HG03558 (cell line): ENCODE data around the gene CPT1B.
A peak's percentile ranks its signal among the peaks of the same experiment; 100 is the strongest.

Experiments
- ATAC-seq: cut with Tn5 transposase; IDR thresholded peaks from one replicate; pipeline ENCODE4 v1.9.1; 2021; ENCODE audit warnings: moderate number of reproducible peaks; ENCODE audit not compliant: unreplicated experiment; ENCODE audit errors: extremely low read depth

Gene CPT1B

DNA sequence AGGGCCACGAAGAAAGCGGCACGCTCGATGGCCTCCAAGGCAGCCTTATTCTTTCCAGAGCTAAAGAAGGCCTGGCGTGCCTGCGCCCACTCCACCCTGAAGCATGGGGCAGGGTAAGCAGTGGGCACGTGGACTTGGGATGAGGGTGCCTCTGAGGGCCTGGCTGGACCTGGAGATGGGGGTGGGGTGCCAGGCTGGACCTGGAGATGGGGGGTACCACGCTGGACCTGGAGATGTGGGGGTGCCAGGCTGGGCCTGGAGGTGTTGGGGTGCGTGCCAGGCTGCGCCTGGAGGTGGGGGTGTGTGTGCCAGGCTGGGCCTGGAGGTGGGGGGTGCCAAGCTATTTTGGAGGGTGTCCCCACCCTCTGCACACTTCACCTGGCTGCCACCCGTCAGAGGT, 5.3 kb downstream of the CPT1B start:
- ATAC-seq, result no peak

DNA sequence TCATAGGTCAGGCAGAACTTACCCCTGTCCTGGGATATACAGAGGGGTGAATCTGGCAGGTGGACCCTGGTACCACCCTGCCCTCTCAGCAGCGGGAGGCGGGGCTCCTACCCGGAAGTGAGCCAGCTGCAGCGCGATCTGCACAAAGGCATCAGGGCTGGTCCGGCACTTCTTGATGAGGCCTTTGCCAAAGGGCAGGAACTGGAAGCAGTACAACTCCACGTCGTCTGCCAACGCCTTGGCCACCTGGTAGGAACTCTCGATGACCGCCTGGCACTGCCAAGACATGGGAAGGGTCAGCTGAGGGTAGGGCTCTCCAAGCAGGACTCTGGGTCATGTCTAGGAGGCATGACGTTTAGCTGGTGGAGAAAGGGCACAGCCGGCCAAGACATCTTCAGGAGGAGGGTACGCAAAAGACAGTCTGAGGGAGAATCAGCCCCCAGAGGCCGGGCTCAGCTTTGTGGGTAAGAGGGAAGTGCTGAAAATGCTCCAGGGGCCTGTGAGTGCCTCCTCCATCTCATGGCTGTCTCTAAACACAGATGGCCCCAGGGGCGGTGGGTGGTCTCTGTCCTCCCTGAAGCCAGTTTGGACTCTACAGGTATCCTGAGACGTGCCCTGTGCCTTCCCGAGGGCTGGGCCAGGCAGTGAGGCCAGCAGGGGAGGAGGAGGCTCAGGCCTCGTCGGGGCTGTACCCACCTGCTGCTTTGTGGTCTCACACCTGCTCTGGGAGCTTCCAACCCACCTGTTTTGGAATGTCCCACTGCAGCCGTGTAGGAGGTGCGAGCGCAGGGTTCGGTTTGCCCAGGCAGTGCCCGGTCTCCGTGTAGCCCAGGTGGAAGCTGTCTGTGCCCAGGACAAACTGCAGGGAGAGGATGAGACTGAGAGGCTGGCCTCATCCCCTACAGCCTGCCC, 6.7 kb downstream of the CPT1B start:
- ATAC-seq, result no peak

DNA sequence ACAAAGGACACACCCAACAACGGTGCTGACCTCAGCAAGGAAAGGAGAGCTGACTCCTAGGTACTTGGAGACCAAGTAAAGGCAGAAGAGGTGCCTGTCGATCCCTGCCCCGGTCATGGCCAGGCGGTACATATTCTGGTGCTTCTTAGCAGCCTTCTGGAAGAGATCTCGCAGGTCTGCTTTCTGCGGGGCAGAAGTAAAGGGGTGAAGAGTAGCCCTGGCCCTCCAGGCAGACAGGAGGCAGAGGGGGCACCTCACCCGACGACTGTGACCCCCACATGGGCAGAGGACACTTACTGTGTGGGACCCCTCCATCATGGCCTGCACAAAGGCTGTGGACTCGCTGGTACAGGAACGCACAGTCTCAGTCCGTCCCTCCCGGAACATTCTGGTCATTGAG, 7.4 kb downstream of the CPT1B start:
- ATAC-seq, result no peak

DNA sequence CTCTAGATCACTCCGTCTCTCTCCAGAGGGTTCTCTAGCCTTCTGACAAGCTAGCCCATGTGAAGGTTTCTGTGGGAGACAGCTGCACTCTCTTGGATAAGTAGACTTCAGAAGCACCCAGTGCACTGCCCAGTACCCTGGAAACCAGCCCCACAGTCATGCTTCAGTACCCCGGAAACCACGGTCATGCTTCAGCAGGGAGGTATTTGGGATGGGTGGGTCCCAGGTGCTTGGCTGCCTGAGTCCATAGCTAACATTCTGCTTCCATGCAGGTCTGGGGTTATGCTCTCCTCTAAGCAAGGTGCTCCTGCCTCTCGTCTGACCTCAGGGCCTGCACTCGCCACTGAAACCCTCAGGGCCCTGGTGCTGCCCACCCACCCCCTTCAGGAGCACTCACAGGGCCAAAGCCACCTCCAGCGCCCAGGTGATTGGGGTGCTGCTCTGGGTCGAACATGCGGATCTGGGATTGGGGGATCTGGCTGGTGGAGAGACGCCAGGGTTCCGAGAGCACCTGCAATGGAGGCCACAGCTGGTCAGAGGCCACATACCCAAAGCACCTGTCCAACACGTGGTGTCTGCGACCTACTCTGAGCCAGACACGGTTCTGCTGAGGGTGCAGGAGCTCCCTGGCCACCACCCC, 8.2 kb downstream of the CPT1B start:
- no peak for ATAC-seq

DNA sequence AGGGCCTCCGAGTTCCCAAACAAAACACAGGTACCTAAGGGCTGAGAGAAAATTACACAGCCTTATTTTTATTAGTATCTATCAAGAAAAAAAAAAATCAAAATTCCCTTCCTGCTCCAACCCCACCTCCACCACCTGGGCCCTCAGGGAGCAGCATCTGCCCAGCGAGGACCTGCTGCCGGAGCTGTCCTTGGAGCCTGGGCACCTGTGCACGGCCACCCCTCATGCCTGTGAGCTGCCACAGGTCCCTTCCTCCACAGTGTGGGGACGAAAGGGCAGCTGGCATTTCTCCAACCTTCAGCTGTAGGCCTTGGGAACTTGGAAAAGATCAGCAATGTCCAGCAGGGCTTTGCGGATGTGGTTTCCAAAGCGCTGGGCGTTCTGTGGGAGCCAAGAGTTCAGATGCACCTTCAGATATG, 9.2 kb downstream of the CPT1B start:
- no peak for ATAC-seq

DNA sequence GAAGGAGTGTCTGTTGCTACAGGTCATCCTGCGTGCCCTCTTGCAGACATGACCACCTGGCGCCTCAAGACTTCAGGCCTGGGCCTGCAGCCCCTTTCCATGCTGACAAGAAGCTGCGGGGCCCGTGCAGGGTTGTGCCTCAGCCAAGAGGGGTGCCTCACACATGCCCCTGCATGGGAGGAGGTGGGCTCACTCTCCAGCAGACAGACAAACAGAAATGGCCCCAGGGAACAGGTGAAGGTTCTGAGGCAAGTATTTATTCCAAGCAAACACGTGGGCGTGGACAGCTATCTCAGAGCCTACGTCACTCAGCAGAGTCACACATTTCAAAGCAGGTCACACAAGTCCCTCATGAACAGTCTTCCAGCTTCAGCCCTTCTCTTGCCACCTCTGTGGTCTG, 9.6 kb downstream of the CPT1B start:
- no peak for ATAC-seq

DNA sequence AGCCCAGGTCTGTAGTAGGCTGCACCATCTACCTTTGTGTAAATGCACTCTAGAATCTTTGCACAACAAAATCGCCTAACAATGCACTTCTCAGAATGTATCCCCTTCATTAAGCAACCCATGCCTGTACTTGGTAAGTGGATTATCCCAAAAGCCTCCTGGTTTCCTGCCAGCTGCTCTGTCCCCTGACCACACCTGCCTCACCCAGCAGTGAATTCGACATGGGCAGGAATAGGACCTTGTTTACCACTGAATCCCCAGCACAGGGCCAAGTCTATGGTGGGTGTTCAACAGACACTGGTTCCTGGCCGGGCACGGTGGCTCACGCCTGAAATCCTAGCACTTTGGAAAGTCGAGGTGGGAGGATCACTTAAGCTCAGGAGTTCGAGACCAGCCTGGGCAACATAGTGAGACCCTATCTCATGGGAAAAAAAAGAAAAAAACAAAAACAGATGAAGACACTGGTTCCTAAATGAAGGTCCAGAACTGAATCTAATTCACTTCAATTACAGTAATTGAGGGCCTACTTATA, 10.4 kb downstream of the CPT1B start:
- no peak for ATAC-seq

DNA sequence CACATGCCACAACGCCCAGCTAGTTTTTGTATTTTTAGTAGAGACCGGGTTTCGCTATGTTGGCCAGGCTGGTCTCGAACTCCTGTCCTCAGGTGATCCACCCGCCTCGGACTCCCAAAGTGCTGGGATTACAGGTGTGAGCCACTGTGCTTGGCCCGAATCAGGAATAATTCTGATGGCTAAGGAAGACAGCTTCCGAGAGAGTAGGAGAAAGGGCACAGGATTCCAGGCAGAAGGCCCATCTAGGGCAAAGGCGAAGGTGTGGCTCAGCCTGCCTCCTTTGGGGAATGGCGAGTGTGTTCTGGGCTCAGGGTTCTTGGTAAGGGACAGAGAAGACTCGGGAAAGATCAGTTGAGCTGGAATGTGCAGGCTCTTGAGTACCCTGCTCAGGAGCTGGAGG, 13.9 kb downstream of the CPT1B start:
- ATAC-seq, result no peak

DNA sequence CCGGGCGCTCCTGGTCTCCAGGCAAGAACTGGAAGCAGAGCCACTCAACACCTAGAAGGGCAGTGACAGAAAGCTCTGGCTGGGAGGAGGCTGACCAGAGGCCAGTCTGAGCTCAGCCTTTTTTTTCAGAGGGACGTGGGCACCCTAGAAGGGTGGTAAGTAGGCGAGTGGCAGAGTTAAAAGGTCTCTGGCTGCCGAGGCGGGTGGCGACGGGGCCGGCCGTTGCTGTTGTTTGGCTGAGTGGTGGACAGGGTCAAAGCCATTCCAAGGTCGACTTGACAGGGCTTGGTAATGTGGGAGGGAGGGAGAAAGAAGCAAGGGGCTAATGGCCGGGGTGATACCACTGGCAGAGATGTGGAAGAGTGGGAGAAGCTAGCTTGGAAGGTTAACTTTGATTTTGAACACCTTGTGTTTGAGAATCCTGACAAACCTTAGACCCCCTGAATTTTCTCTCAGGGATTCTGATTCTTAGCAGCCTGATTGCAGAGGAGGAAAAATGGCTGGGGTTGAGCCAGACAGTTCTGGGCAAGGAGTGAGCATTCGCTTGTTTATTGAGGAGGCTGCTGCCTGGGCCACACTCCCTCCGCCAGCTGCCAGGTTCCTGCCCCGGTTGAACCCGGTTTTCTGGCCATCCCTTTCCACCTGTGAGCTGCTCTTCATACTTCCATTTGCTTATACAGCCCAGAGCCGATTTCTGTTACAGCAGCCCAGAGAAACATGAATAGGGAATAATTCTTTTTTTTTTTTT, 14.6 kb downstream of the CPT1B start:
- ATAC-seq, result no peak

DNA sequence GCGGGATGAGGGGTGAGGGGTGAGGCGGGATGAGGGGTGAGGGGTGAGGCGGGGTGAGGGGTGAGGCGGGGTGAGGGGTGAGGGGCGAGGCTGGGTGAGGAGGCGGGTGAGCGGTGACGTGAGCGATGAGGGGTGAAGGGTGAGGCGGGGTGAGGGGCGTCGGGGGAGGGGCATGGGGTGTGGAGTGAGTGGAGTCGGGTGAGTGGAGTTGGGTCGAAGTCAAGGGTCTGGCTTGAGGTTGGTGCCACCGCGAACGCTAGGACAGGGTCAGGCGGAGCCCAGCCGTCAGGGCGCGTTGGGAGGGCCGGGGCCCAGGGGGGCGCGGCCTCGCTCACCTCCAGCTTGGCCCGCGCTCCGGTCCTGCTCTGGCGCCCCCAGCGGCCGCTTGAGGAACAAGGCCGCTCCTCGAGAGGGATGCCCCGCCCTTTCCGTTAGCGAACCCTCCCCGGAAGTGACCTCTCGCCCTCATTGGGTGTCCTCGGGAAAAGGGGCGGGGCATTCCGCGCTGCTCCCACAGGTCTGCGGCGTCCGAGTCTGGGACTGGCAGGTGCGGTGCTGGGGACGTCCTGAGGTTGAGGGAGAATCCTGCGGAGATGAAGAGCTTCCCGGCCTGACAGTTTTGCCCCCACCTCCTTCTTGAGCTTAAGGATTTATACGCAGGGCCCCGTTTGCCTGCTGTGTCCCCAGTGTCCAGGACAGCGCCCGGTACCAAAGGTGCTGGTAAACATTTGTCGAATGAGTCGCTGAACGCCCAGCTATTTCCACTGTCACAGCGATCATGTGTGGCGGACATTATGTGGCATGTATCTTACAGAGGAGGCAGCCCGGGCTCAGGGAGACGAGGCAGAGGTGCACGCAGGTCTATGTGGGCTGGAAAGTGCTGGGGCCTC, 15.5 kb downstream of the CPT1B start, which contains the start of gene SYCE3:
SYCE3 (minus strand) TSS at position 397 of the 890 bp plus-strand sequence. CDS start 6,514 bp downstream, outside the sequence.
- peak; percentile 50 for ATAC-seq

DNA sequence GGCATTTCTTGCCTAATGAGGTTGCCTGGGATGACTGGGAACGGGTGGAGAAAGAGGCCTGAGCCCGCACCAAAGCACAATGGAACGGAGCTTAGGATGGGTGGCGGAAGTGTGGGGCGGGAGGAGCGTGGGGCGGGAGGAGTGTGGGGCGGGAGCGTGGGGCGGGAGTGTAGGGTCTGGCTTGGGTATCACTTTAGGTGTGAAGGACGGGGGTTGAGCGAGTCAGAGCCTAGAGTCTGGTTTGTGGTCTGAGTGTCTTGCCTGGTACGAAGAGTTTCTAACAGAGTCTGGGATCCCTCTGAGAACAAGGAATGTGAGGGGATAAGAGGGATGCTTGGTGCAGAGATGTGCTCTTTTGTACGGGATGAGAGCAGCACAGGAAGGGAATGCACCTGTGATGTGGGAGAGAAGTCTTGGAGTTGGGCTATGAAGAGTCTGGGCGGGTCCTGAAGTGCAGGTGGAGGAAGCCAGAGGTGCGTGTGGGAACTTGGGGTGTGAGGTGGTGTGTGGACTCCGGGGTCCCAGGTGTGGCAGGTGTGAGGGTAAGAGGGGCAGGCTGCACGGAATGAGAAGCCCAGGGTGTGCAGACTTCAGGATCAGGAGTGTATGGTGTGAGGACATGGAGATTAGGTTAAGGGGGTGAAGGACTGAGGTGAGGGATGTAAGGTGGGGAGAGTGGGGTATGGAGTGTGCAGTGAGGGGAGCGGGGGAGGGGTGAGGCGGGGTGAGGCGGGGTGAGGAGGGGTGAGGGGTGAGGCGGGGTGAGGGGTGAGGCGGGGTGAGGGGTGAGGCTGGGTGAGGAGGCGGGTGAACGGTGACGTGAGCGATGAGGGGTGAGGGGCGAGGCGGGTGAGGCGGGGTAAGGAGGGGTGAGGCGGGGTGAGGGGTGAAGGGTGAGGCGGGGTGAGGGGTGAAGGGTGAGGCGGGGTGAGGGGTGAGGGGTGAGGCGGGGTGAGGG, 16.5 kb downstream of the CPT1B start:
- no peak for ATAC-seq

DNA sequence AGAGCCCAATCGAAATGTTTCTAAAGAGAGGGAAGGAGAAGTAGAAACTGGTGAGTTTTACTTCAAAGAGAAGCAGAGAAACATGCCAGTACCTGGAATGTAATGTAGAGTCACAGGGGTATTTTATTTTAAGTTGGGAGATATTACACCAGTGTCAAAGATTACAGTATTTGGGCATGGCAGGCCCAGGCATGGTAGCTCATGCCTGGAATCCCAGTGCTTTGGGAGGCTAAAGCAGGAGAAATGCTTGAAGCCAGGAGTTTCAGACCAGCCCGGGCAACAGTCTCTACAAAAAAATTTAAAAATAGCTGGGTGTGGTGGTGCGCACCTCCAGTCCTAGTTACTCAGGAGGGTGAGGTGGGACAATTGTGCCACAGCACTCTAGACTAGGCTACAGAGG, 18.2 kb downstream of the CPT1B start:
- no peak for ATAC-seq

DNA sequence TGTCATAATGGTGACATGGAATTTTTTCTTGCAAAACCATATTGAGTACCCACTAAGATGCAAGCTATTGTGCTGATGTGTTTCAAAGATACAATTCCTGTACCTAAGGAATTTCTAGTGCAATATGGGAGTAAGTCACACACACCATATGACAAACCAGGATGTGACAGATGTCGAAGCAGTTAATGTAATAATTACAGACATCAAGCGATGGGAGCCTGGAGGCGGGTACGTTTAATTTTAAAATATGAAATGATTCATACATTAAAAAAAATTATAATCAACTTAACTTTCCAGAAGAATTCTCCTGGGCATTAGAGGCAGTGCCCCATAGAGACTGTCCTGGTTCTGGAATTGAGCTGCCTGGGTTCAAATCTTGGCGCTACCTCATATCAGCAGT, 21.5 kb downstream of the CPT1B start:
- ATAC-seq, result no peak

DNA sequence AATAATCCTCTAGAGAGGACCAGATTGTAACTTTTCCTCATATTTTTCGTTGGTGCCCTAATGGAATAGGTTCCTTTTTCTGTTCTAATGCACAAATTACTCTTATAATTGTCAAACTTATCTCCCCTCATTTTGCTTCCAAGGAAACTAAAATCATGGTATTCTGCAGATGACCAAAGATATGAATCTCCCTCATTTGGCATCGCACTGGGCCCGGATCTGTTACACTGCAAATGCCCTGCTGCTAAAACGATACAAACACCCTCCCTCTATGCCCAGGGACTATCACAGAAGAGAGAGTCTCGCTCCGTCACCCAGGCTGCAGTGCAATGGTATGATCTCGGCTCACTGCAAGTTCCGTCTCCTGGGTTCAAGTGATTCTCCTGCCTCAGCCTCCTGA, 24.9 kb downstream of the CPT1B start:
- no peak for ATAC-seq

DNA sequence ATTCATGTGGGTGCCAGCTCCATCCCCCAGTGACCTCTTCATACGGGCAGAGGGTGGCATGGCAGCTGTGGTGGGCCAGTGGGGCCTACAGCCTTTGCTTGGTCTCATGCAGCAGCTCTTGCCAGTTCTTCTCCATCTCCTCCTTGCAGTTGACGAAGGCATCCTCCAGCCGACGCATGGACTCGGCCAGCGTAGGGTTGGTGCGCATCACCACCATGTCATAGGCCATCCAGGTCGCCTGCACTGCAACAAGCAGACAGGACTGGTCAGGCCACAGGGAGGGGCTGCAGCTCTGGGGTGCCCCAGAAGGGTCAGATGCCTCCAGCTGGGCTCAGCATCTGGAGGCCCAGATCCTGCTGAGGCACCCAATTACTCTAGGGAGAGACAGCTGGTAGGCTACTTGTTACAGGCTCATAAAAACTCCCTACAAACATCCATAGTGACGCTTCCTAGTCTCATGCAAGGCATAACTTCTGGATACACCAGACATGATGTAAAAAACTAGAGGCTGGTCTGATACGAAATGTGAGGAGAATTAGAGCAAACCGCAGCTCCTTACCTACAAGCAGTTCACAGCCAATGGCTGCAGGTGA, 27.0 kb downstream of the CPT1B start:
- no peak for ATAC-seq

DNA sequence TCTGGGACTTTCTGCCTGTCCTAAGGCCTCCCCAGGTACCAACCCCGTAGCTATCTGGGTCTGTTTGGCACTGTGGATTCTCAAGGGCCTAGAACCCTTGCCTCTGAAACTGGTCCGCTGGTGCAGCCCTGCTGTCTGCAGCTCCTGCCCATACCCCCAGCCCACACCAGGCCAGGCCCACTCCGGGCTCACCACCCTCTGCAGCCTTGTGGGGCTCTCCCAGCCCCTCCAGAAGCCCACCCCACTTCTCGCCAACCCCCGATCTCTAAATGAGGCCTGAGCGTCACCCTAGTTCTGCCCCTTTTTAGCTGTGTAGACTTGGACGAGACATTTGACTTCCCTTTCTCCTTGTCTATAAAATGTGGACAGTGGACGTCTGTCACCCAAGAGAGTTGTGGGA, 27.8 kb downstream of the CPT1B start:
- ATAC-seq, result no peak

DNA sequence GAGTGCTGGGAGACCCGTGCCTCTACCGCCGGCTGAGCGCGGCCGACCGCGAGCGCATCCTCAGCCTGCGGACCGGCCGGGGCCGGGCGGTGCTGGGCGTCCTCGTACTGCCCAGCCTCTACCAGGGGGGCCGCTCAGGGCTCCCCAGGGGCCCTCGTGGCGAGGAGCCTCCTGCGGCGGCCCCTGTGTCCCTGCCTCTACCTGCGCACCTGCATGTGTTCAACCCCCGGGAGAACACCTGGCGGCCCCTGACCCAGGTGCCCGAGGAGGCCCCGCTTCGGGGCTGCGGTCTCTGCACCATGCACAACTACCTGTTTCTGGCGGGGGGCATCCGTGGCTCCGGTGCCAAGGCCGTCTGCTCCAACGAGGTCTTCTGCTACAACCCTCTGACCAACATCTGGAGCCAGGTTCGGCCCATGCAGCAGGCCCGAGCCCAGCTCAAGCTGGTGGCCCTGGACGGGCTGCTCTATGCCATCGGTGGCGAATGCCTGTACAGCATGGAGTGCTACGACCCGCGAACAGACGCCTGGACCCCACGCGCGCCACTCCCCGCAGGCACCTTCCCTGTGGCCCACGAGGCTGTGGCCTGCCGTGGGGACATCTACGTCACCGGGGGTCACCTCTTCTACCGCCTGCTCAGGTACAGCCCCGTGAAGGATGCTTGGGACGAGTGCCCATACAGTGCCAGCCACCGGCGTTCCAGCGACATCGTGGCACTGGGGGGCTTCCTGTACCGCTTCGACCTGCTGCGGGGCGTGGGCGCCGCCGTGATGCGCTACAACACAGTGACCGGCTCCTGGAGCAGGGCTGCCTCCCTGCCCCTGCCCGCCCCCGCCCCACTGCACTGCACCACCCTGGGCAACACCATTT, 29.1 kb downstream of the CPT1B start:
- ATAC-seq, result no peak
